ENCODE results near the gene AATF. TPM values are rescaled to one million over a fixed set of nuclear protein-coding genes. Genes with fewer than 3 reads are reported as not detected.

AATF gene
- total and polyA plus RNA-seq, 2 experiments from 2014 or later, result 35.6 to 48.1 TPM

- H3K4me2 ChIP-seq (ENCODE audit: unreplicated experiment), result no peak overlapping the region
- H3K9me3 ChIP-seq (ENCODE audit: low read depth), result no peaks in the 10 kb centered on the region
- no peak for DNase-seq
- no peak overlapping the region for H3K27ac ChIP-seq
- no peak for TF ChIP-seq EZH2phosphoT487 (IDR thresholded peaks at IDR 0.05; ENCODE audit: insufficient read depth, low read depth)
- TF ChIP-seq EZH2 (IDR thresholded peaks at IDR 0.05; ENCODE audit: insufficient read depth, poor library complexity, severe bottlenecking), result no peak
- H3K27me3 ChIP-seq (replicated peaks; ENCODE audit: insufficient read depth), result no peaks in the 10 kb centered on the region
- H2AFZ ChIP-seq, result no peak overlapping the region
- no peaks in the 10 kb centered on the region for H3K9me2 ChIP-seq (ENCODE audit: insufficient read depth)
- H3F3A ChIP-seq (ENCODE audit: insufficient read depth), result no peaks in the 10 kb centered on the region
- no peak overlapping the region for H3K9ac ChIP-seq
- H3K4me3 ChIP-seq, result no peak overlapping the region
- no peaks in the 10 kb centered on the region for H4K20me1 ChIP-seq (ENCODE audit: insufficient read depth)
- H3K79me2 ChIP-seq (ENCODE audit: insufficient read depth), result no peaks in the 10 kb centered on the region
- WGBS, 2 experiments (ENCODE audit: low coverage in 1 of 2, low lambda C conversion rate in 2 of 2, missing lambda C conversion rate in 2 of 2), result 55 to 61% methylated on average over 21 to 23 of the region's 23 CpGs
- H3K36me3 ChIP-seq (ENCODE audit: low read depth), result no peaks in the 10 kb centered on the region
- 0 out of 2 replicates have a peak, but pooled peaks cover 3% of the 10 kb centered on the region for H3K4me1 ChIP-seq (ENCODE audit: insufficient read depth)
- in situ Hi-C loops (cut with MboI), result no loop called here
These were observed 117.0 kb downstream of the AATF start for GRCh38 chr17:37065486-37066321.

DNA sequence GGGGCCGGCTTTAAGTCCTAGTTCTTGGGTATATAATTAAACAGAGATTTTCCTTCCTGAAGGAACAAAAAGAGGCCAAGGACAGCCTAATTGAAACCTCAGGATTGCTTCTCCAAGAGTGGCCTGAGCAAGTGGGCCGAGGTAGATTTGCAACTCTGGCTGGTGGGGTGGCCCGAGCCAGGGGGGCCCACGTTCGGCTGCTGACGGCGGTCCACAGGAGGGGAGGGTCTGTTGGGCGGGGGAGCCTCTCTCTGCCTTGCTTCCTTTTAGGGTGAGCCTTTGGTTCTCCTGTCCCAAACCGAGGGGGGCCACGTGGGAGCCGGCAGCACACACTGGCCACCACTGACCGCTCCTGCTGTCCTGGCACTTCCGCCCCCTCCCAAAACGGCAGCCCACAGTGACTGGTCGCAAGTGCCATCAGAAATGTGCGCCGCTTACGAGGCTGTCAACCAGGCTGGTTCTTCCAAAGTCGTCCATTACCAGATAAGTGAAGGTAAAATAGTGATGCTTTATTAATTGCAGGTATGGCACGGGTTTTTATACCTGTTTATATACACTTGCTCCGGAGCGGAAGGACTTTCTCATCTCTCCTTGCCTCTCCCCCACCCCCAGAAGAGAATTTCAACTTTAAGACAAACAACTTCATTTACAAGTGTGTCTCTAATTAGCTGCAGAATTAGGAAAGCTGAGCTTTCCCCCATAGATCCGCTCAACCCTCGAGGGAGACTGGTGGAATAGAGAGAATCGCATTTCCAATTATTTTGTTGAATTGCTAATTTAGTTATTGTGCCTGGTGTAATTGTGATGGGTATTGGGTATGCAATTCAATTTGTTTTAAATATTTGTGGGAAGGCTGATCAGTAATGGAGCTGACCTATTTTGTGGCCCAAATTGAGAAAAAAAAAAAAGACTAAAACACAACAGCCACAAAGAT, 117.8 kb downstream of the AATF start:
- Histone ChIP-seq H4K20me1 (ENCODE audit: insufficient read depth) (no peaks in the 10 kb centered on the region), H3K79me2 (ENCODE audit: insufficient read depth) (no peaks in the 10 kb centered on the region), H3K27ac (no peak overlapping the region), H3F3A (ENCODE audit: insufficient read depth) (no peaks in the 10 kb centered on the region), H3K27me3 (replicated peaks; ENCODE audit: insufficient read depth) (no peaks in the 10 kb centered on the region), H3K9ac (no peak overlapping the region), H3K9me2 (ENCODE audit: insufficient read depth) (no peaks in the 10 kb centered on the region), H3K4me1 (ENCODE audit: insufficient read depth) (0 out of 2 replicates have a peak, but pooled peaks cover 3% of the 10 kb centered on the region), H3K4me3 (no peak overlapping the region), H3K4me2 (ENCODE audit: unreplicated experiment) (no peak overlapping the region), H3K9me3 (ENCODE audit: low read depth) (no peaks in the 10 kb centered on the region), H3K36me3 (ENCODE audit: low read depth) (no peaks in the 10 kb centered on the region), H2AFZ (no peak overlapping the region)
- in situ Hi-C loops (cut with MboI), result no loop called here
- WGBS, 2 experiments (ENCODE audit: low coverage in 1 of 2, low lambda C conversion rate in 2 of 2, missing lambda C conversion rate in 2 of 2), result 37 to 42% methylated on average over 24 to 25 of the region's 25 CpGs
- TF ChIP-seq EZH2 (IDR thresholded peaks at IDR 0.05; ENCODE audit: insufficient read depth, poor library complexity, severe bottlenecking), result no peak
- TF ChIP-seq EZH2phosphoT487 (IDR thresholded peaks at IDR 0.05; ENCODE audit: insufficient read depth, low read depth), result no peak
- DNase-seq, result no peak

GRCh38 chr17:37067555-37068111, 118.9 kb downstream of the AATF start:
- H3K27ac ChIP-seq, result no peak overlapping the region
- no peak overlapping the region for H2AFZ ChIP-seq
- in situ Hi-C loops (cut with MboI), result no loop called here
- TF ChIP-seq EZH2phosphoT487 (IDR thresholded peaks at IDR 0.05; ENCODE audit: insufficient read depth, low read depth), result no peak
- TF ChIP-seq EZH2 (IDR thresholded peaks at IDR 0.05; ENCODE audit: insufficient read depth, poor library complexity, severe bottlenecking), result no peak
- 0 out of 2 replicates have a peak, but pooled peaks cover 3% of the 10 kb centered on the region for H3K4me1 ChIP-seq (ENCODE audit: insufficient read depth)
- no peaks in the 10 kb centered on the region for H3K9me2 ChIP-seq (ENCODE audit: insufficient read depth)
- H3K9ac ChIP-seq, result no peak overlapping the region
- H3F3A ChIP-seq (ENCODE audit: insufficient read depth), result no peaks in the 10 kb centered on the region
- H3K79me2 ChIP-seq (ENCODE audit: insufficient read depth), result no peaks in the 10 kb centered on the region
- H3K36me3 ChIP-seq (ENCODE audit: low read depth), result no peaks in the 10 kb centered on the region
- H3K4me2 ChIP-seq (ENCODE audit: unreplicated experiment), result no peak overlapping the region
- no peaks in the 10 kb centered on the region for H3K9me3 ChIP-seq (ENCODE audit: low read depth)
- peak; percentile 86 for DNase-seq
- H4K20me1 ChIP-seq (ENCODE audit: insufficient read depth), result no peaks in the 10 kb centered on the region
- 40 to 45% methylated on average over 13 of the region's 13 CpGs for WGBS, 2 experiments (ENCODE audit: low coverage in 1 of 2, low lambda C conversion rate in 2 of 2, missing lambda C conversion rate in 2 of 2)
- H3K4me3 ChIP-seq, result no peak overlapping the region
- H3K27me3 ChIP-seq (replicated peaks; ENCODE audit: insufficient read depth), result no peaks in the 10 kb centered on the region

GRCh38 chr17:37068266-37068665, 119.5 kb downstream of the AATF start:
- no peak for DNase-seq
- WGBS, 2 experiments (ENCODE audit: low coverage in 1 of 2, low lambda C conversion rate in 2 of 2, missing lambda C conversion rate in 2 of 2), result 57 to 58% methylated on average over 10 of the region's 10 CpGs
- Histone ChIP-seq H3K9me2 (ENCODE audit: insufficient read depth) (no peaks in the 10 kb centered on the region), H3K4me1 (ENCODE audit: insufficient read depth) (0 out of 2 replicates have a peak, but pooled peaks cover 3% of the 10 kb centered on the region), H3K4me2 (ENCODE audit: unreplicated experiment) (no peak overlapping the region), H3K79me2 (ENCODE audit: insufficient read depth) (no peaks in the 10 kb centered on the region), H3K9ac (no peak overlapping the region), H3K4me3 (no peak overlapping the region), H3K27me3 (replicated peaks; ENCODE audit: insufficient read depth) (no peaks in the 10 kb centered on the region), H3K27ac (no peak overlapping the region), H3F3A (ENCODE audit: insufficient read depth) (no peaks in the 10 kb centered on the region), H4K20me1 (ENCODE audit: insufficient read depth) (no peaks in the 10 kb centered on the region), H3K36me3 (ENCODE audit: low read depth) (no peaks in the 10 kb centered on the region), H2AFZ (no peak overlapping the region), H3K9me3 (ENCODE audit: low read depth) (no peaks in the 10 kb centered on the region)
- in situ Hi-C loops (cut with MboI), result no loop called here
- TF ChIP-seq EZH2 (IDR thresholded peaks at IDR 0.05; ENCODE audit: insufficient read depth, poor library complexity, severe bottlenecking), result no peak
- TF ChIP-seq EZH2phosphoT487 (IDR thresholded peaks at IDR 0.05; ENCODE audit: insufficient read depth, low read depth), result no peak
